Keratinocyte (primary cell): ENCODE results near the gene C6orf62. TPM values are rescaled to one million over a fixed set of nuclear protein-coding genes. Genes with fewer than 3 reads are reported as not detected.
A peak's percentile ranks its signal among the peaks of the same experiment; 100 is the strongest.
"Not testable (repeated sequence)": the region's sequence is repeated elsewhere in the genome, so short reads cannot be mapped to it uniquely, and the experiment has no call there.

ENCODE experiments used
- DNase-seq: peaks from one replicate; pipeline ENCODE4 v3.0.0-alpha.2; 2011; ENCODE audit warnings: low read depth, missing footprints, low spot score
- FAIRE-seq: peaks from 2 replicates; lab custom pipeline; 2011; peaks lifted over from hg19 to GRCh38; lab: Jason Lieb, UNC
- H2AFZ ChIP-seq: 2 replicates; pipeline ENCODE4 v1.6.0; 2012; ENCODE audit warnings: low read length, control low read depth, inconsistent platforms; ENCODE audit not compliant: control insufficient read depth
- H3K27ac ChIP-seq: 2 replicates; pipeline ENCODE4 v1.5.1; 2011; ENCODE audit warnings: low read length; ENCODE audit not compliant: control insufficient read depth, insufficient read depth
- H3K27me3 ChIP-seq: 3 replicates; pipeline ENCODE4 v1.6.0; 2011; ENCODE audit warnings: low read length; ENCODE audit not compliant: control insufficient read depth, insufficient read depth; ENCODE audit errors: extremely low read depth
- H3K36me3 ChIP-seq, 2 experiments: 2 replicates in 1 of 2; 3 replicates in 1 of 2; pipeline ENCODE4 v1.5.1; 2011; ENCODE audit warnings: low read length in 2 of 2, mild to moderate bottlenecking in 1 of 2; ENCODE audit not compliant: control insufficient read depth in 2 of 2, insufficient read depth in 2 of 2; ENCODE audit errors: extremely low read depth in 1 of 2
- H3K4me1 ChIP-seq: 3 replicates; pipeline ENCODE4 v1.5.1; 2011; ENCODE audit warnings: low read length; ENCODE audit not compliant: control insufficient read depth, insufficient read depth; ENCODE audit errors: extremely low read depth
- H3K4me2 ChIP-seq: 3 replicates; pipeline ENCODE4 v1.6.0; 2011; ENCODE audit warnings: low read depth, low read length; ENCODE audit not compliant: control insufficient read depth, insufficient read depth; ENCODE audit errors: extremely low read depth
- H3K4me3 ChIP-seq, 3 experiments: fragments of 200-600 bp in 1 of 3; sonication (generic) in 1 of 3; 2 replicates in 2 of 3; 3 replicates in 1 of 3; pipeline ENCODE4 v1.5.1; 2011 to 2016; ENCODE audit warnings: low read length in 3 of 3, mild to moderate bottlenecking in 3 of 3, control low read depth in 2 of 3, inconsistent platforms in 1 of 3, low read depth in 1 of 3, mixed read lengths in 1 of 3, mixed run types in 1 of 3, moderate library complexity in 1 of 3; ENCODE audit not compliant: control insufficient read depth in 2 of 3, insufficient read depth in 2 of 3; ENCODE audit errors: extremely low read depth in 1 of 3
- H3K79me2 ChIP-seq: 2 replicates; pipeline ENCODE4 v1.6.0; 2012; ENCODE audit warnings: low read length; ENCODE audit not compliant: control insufficient read depth, insufficient read depth
- H3K9ac ChIP-seq: 3 replicates; pipeline ENCODE4 v1.6.0; 2011; ENCODE audit warnings: low read length; ENCODE audit not compliant: control insufficient read depth, insufficient read depth; ENCODE audit errors: extremely low read depth
- H3K9me1 ChIP-seq: 3 replicates; pipeline ENCODE4 v1.6.0; 2011; ENCODE audit warnings: low read length; ENCODE audit not compliant: control insufficient read depth, insufficient read depth; ENCODE audit errors: extremely low read depth
- H3K9me3 ChIP-seq: 2 replicates; pipeline ENCODE4 v1.5.1; 2012; ENCODE audit warnings: low read depth, low read length; ENCODE audit not compliant: control insufficient read depth
- H4K20me1 ChIP-seq: 3 replicates; pipeline ENCODE4 v1.6.0; 2011; ENCODE audit warnings: low read length; ENCODE audit not compliant: control insufficient read depth, insufficient read depth; ENCODE audit errors: extremely low read depth
- CTCF ChIP-seq, 3 experiments: IDR thresholded peaks in 1 of 3; conservative IDR thresholded peaks in 1 of 3; optimal IDR thresholded peaks in 1 of 3; 2 replicates in 2 of 3; 3 replicates in 1 of 3; pipeline versions ENCODE3 to v1.5.1; 2011; ENCODE audit warnings: low read length in 3 of 3, mild to moderate bottlenecking in 3 of 3, moderate library complexity in 2 of 3, control low read depth in 1 of 3, inconsistent platforms in 1 of 3; ENCODE audit not compliant: insufficient read depth in 2 of 3; ENCODE audit errors: extremely low read depth in 1 of 3
- EZH2 ChIP-seq: IDR thresholded peaks from one replicate; pipeline ENCODE4 v1.6.1; 2012; ENCODE audit warnings: inconsistent platforms, mild to moderate bottlenecking, low read length, moderate library complexity
- dilution Hi-C: fragments of 300-500 bp; cut with MboI; formaldehyde crosslinking; loops from one replicate; pipeline ENCODE4 v1.7.0; 2020; ENCODE audit warnings: low sequenced_read_pairs; ENCODE audit not compliant: extremely low pct_ligation_motif_present
- polyA plus RNA-seq, 5 experiments: library from polyadenylated mRNA; depleted of rRNA in 3 of 5; stranded (reverse) in 3 of 5; stranded (forward) in 1 of 5; unstranded in 1 of 5; fragments of >200 nt; gene quantifications; 1 replicate in 1 of 5; 2 replicates in 3 of 5; 3 replicates in 1 of 5; pipeline versions ENCODE4 v1.2.1 to v1.2.3, GENCODE V29; 2011 to 2012; ENCODE audit warnings: missing spikeins in 2 of 5, low read depth in 1 of 5, low replicate concordance in 1 of 5

C6orf62 gene
- polyA plus RNA-seq, 1 donor (not counting 4 experiments of a cell fraction or from before 2014, with no cell fraction given), result 77.3 TPM

- Histone ChIP-seq H3K4me1 (peaks cover 20% of the 10 kb centered on the region), H3K27ac (peak overlapping the region; percentile 100), H3K36me3 (peaks cover 5 to 15% of the 10 kb centered on the region in 2 experiments), H3K27me3 (no peaks in the 10 kb centered on the region), H3K4me2 (peak overlapping the region; percentile 22), H3K9me1 (no peaks in the 10 kb centered on the region), H3K9me3 (no peaks in the 10 kb centered on the region), H3K9ac (peak overlapping the region; percentile 100), H3K4me3 (peak overlapping the region; percentile 80 to 97 (median 95)), H2AFZ (no peak overlapping the region), H3K79me2 (peaks cover 54% of the 10 kb centered on the region), H4K20me1 (peaks cover 9% of the 10 kb centered on the region)
- dilution Hi-C loops, result no loop called here
- no peak for DNase-seq
- FAIRE-seq, result no peak
- TF ChIP-seq CTCF (optimal IDR thresholded peaks at IDR 0.05 in 1 of 3, IDR thresholded peaks at IDR 0.05 in 1 of 3, conservative IDR thresholded peaks at IDR 0.05 in 1 of 3; ENCODE audit: extremely low read depth in 1 of 3, insufficient read depth in 2 of 3, low read length in 3 of 3) (no peak), EZH2 (no peak)
Observed at GRCh38 chr6:24720131-24720603, 1.2 kb upstream of the C6orf62 start.

DNA sequence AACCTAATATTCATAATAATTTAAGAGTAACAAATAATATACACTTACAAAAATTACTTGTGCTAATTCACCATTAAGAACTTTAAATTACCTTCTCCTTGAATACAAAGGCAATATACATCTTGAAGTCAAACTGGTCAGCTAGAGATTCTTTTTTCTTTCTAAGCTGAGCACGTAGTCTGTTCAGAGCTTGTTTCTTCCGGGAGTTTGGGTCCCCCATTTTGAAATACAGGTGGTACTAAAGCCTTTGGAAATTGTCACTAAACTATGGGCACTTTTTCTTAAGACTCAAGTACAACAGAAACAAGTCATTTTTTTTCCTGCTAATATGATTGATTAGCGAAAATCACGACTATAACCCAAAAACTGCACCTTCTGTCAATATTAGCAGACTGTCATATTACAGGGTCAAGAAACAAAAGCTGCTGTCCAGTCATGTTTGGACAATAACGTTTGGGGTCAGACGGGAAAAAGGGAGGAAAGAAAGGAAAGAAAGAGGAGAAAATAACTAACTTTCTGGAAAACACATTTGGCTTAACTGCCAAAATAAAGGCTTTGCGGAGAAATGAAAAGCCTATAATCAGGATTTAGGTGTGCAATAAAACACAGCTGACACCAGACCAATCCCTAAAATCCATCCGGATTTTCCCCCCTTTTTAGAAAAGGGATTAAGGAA is 367 bp downstream of the C6orf62 start:
- FAIRE-seq, result no peak
- peaks cover 70% of the 10 kb centered on the region for H3K79me2 ChIP-seq
- H3K9ac ChIP-seq, result peak overlapping the region; percentile 100
- peaks cover 13% of the 10 kb centered on the region for H4K20me1 ChIP-seq
- H2AFZ ChIP-seq, result no peak overlapping the region
- peaks cover 22% of the 10 kb centered on the region for H3K4me1 ChIP-seq
- dilution Hi-C loops, result no loop called here
- no peaks in the 10 kb centered on the region for H3K9me3 ChIP-seq
- peaks cover 9 to 24% of the 10 kb centered on the region in 2 experiments for H3K36me3 ChIP-seq
- peak overlapping the region; percentile 80 to 97 (median 95) for H3K4me3 ChIP-seq
- H3K4me2 ChIP-seq, result peak overlapping the region; percentile 95
- H3K9me1 ChIP-seq, result no peaks in the 10 kb centered on the region
- peak overlapping the region; percentile 100 for H3K27ac ChIP-seq
- no peak for DNase-seq
- no peak for TF ChIP-seq EZH2
- TF ChIP-seq CTCF (optimal IDR thresholded peaks at IDR 0.05 in 1 of 3, IDR thresholded peaks at IDR 0.05 in 1 of 3, conservative IDR thresholded peaks at IDR 0.05 in 1 of 3; ENCODE audit: extremely low read depth in 1 of 3, insufficient read depth in 2 of 3, low read length in 3 of 3), result no peak
- no peaks in the 10 kb centered on the region for H3K27me3 ChIP-seq

GRCh38 chr6:24716602-24717148 is 2.3 kb downstream of the C6orf62 start:
- peak overlapping the region; percentile 80 to 97 (median 95) for H3K4me3 ChIP-seq
- H3K36me3 ChIP-seq, result peaks cover 11 to 28% of the 10 kb centered on the region in 2 experiments
- H3K27me3 ChIP-seq, DNase-seq, H3K9me1 ChIP-seq, dilution Hi-C loops, FAIRE-seq, H2AFZ ChIP-seq, H3K9me3 ChIP-seq, H3K9ac ChIP-seq: not testable (repeated sequence)
- peaks cover 19% of the 10 kb centered on the region for H3K4me1 ChIP-seq
- peaks cover 88% of the 10 kb centered on the region for H3K79me2 ChIP-seq
- peaks cover 23% of the 10 kb centered on the region for H4K20me1 ChIP-seq
- peak overlapping the region; percentile 25 for H3K27ac ChIP-seq
- peak overlapping the region; percentile 95 for H3K4me2 ChIP-seq
